Measurements from ENCODE around the gene SEMA4B.
"Not testable (repeated sequence)": the region's sequence is repeated elsewhere in the genome, so short reads cannot be mapped to it uniquely, and the experiment has no call there.

The SEMA4B gene

DNA sequence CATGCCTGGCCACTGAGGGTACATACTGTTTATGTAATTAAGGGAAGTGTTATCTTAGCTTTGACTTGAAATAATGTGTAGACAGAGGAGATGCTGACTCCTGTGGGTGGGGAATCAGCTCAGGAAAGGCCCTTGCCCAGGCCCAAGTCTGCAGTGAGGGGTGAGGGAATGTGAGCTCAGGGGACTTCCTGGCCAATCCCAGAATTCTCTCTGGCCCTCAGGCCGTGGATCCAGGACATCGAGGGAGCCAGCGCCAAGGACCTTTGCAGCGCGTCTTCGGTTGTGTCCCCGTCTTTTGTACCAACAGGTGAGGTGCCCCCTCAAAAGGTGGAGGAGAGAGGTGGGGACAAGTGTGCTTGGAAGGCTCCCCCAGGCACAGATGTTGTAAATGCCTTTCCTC, 26.2 kb downstream of the SEMA4B start:
- no peak for FAIRE-seq

DNA sequence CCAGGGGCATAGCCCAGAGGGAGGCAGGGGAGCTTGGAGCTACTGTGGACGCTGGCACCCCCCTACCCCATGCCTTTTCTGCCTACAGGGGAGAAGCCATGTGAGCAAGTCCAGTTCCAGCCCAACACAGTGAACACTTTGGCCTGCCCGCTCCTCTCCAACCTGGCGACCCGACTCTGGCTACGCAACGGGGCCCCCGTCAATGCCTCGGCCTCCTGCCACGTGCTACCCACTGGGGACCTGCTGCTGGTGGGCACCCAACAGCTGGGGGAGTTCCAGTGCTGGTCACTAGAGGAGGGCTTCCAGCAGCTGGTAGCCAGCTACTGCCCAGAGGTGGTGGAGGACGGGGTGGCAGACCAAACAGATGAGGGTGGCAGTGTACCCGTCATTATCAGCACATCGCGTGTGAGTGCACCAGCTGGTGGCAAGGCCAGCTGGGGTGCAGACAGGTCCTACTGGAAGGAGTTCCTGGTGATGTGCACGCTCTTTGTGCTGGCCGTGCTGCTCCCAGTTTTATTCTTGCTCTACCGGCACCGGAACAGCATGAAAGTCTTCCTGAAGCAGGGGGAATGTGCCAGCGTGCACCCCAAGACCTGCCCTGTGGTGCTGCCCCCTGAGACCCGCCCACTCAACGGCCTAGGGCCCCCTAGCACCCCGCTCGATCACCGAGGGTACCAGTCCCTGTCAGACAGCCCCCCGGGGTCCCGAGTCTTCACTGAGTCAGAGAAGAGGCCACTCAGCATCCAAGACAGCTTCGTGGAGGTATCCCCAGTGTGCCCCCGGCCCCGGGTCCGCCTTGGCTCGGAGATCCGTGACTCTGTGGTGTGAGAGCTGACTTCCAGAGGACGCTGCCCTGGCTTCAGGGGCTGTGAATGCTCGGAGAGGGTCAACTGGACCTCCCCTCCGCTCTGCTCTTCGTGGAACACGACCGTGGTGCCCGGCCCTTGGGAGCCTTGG, 27.0 kb downstream of the SEMA4B start:
- no peak for FAIRE-seq

DNA sequence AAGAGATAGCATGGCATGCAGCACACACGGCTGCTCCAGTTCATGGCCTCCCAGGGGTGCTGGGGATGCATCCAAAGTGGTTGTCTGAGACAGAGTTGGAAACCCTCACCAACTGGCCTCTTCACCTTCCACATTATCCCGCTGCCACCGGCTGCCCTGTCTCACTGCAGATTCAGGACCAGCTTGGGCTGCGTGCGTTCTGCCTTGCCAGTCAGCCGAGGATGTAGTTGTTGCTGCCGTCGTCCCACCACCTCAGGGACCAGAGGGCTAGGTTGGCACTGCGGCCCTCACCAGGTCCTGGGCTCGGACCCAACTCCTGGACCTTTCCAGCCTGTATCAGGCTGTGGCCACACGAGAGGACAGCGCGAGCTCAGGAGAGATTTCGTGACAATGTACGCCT, 27.8 kb downstream of the SEMA4B start:
- no peak for FAIRE-seq

DNA sequence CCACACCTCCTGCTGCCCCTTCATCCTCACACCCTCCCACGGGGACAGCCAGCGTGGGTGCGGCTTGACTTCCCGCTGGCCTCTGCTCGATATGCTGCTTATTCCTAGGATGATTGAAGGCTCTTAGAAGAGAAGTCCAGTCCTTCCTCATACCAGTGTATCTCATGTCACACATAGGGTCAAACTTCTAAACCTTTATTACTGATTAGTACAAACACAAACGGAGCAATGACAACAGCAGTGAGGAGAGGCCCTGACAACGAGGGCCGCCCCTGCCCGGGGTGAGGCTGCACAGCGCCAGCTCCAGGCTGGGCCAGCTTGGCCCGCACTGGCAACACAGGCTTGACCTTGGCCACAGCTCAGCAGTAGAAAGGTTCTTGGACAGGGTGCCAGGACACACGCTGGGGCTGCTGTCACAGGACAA, 29.0 kb downstream of the SEMA4B start:
- no peak for FAIRE-seq

DNA sequence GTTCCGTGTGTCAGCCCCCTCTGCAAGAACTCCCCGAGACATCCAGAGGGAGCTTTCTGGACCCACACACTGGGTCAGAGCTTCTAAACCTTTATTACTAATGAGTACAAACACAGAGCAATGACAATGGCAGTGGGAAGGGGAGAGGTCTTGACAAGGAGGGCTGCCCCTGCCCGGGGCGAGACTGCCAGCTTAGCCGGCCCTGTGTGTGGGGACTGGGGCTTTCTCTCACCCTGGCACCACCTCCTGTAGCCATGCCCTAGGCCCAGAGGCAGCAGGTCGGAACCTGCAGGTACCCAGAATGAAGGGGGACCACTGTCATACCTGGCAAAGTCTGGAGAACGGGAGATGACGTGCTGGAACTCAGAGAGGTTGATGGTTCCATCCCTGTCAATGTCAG, 29.5 kb downstream of the SEMA4B start:
- FAIRE-seq, result no peak

DNA sequence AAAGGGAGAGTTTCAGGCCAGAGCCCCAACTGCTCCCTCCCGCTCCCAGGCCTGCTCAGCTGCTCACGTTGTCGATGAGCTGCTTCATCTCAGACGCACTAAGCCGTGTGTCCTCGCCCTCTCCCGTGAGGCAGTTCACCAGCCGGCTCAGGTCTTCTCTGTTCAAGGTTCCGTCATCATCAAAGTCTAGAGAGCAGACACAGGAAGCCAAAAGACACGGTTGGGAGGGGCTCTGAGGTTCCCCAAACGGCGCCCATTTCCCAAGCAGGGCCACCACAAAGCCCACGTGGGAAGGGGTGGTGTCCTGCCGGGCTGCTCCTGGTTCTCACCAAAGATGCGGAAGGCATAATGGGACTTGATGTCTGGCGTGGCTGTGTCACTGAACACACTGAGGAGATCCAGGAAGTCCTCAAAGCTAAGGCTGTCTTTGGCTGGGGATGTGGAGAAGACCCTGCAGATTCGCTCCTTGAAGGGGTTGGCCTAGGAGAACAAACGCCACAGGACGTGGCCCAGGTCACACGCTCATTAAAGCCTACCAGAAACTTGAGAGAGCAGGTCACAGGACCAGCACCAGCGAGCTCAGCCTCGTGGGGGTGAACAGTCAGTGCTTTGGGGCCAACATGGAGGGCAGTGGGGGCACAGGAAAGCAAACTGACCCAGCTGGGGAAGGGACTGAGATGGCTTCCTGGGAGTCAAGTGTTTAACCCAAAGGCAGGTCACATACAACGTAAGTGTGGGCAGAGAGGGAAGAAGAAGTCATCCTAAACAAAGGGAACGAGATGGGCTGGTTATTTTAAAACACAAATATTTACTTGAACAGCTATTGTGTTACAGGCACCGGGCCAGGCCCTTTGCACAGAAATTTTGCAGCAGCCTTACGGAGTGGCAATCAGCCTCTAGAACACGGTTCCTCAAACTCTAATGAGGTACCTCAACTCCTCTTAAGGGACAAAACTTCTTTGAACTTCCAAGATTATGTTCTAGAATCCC, 30.2 kb downstream of the SEMA4B start:
- FAIRE-seq, result no peak

DNA sequence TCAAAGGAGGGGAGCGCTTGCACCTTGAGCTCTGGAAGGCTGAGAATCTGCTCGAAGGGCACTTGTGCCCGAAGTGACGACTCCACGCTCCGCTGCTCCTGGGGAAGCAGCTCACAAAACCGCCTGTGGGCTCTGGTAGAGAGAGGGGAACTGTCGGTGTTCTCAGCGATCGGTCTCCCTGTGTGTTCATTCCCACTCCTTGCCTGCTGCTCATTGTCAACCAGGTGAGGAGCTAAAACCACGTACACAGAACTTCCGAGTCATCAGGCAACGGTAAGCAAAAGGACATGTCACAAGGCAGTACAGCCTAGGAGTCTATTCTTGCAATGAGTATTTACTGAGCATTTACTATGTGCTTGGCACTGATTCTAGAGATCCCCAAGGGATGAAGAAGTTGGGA, 31.1 kb downstream of the SEMA4B start:
- no peak for FAIRE-seq

DNA sequence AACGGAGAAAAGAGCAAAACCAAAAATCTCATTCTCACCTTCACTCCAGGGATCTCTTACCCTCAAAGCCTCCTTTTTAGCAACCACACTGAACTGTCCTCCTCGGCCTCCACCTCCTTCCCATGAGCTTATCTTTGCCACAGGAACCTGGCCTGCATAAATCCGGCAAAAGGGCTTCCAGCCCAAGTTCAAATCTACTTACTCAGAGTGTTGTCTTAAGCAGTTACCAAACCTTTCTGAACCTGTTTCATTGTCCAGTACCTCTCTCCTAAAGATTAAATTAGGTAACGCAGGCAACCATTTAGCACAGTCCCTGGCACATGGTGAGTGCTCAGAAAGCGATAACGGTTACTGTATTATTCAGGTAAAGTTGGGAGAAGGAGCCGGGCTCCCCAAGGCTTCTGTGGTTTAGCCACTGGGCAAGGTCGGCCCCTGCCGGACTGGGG, 31.8 kb downstream of the SEMA4B start:
- FAIRE-seq, result no peak

DNA sequence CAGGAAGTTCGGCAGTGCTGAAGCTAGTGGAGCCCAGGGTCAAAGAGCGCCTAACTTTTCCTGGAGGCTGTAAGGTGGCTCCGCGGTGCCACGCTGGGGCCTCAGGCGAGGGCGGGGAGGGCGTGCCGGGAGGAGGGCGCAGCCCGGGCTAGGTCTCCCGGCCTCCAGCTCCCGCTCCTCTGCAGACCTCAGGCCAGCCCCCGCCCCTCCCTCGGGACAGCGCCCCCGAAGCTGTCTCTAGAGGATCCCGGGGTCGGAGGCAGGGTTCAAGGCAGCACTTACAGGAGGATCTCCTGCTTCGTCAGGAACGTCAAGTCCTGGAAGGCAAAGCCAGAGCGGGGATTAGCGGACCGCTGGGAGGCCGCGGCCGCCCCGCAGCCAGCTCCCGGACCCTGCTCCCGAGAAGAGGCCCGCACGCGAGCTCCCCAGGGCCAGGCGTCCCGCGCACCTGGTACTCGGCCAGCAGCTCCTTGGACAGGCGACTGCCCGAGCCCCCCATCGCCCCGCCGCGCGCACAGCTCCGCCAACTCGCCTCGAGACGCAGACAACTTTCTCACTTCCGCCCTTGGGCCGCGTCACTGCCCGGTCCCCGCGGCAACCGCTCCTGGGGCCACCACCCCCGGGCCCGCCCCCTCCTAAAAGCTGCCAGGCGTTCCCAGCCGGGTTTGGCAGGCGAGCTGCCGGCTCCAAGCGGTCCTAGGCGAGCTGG, 32.4 kb downstream of the SEMA4B start, which contains the start of gene CIB1:
Gene CIB1 (minus strand): TSS at position 555 of the 709 bp plus-strand sequence. CDS start 56 bp downstream, at position 499.
- FAIRE-seq, result no peak

DNA sequence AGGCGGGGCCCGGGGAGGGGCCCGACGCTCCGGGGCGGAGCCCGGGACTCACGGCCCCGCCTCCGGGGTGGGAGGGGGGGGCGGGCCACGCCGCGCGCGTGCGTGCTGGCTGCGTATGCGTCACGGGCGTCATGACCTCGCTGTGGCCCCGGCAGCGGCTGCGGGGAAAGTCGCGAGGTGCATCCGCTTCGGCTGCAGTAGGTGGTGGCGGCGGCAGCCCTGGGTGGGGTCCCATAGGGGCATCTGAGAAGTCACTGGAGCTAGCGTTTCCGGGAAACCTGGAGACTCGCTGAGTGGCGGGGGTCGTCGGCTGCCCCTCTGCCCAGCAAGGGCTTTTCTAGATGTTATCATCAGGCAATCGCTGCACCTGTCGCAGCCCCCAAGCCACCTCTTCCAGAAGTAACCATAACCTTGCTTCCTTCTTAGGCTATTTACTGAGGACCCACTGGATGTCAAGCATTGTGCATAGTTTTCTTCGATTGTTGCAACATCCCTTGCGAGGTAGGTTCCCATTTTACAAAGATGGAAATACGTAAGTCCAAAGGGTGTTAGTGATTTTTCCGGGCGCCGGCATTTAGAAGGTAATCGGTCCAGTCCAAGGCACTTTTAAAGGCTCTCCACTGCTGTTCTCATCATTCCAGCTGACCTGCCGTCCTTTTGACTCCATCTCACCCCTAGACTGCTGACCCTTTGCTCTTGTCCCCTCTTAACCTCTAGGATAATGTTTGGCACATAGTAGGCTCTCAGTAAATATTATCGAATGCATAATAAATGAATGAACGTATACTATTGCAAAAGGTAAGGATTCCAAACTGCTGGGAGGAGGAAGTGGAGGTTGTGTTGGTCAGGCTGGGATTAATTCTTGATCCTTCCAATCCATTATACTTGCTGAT, 33.2 kb downstream of the SEMA4B start, which contains the start of gene GDPGP1:
Gene GDPGP1 (plus strand): TSS at position 114 of the 893 bp plus-strand sequence. CDS start 6,700 bp downstream, outside the sequence.
- FAIRE-seq, result no peak

DNA sequence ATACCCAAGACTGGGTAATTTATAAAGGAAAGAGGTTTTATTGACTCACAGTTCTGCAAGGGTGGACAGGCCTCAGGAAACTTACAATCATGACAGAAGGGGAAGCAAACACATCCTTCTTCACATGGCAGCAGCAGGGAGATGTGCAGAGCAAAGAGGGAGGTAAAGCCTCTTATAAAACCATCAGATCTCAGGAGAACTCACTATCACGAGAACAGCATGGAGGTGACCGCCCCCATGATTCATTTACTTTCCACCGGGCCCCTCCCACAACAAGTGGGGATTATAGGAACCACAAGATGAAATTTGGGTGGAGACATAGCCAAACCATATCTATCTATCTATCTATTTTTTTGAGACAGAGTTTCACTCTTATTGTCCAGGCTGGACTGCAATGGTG, 38.2 kb downstream of the SEMA4B start:
- FAIRE-seq, result no peak

DNA sequence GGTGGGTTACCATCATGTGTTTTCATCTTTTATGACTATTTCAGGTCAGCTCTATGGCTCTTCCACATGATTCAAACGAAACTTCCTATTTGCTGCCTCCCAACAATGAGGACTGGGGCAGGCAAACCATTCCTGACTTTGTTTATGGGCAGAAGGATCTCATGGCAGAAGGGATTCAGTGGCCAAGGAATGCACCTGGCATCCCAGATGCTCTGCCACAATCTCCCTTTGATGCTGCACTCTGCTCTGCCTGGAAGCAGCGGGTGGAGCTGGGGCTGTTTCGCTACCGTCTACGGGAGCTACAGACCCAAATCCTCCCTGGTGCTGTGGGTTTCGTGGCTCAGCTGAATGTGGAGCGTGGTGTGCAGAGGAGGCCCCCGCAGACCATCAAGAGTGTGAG, 39.7 kb downstream of the SEMA4B start:
- FAIRE-seq, result no peak

DNA sequence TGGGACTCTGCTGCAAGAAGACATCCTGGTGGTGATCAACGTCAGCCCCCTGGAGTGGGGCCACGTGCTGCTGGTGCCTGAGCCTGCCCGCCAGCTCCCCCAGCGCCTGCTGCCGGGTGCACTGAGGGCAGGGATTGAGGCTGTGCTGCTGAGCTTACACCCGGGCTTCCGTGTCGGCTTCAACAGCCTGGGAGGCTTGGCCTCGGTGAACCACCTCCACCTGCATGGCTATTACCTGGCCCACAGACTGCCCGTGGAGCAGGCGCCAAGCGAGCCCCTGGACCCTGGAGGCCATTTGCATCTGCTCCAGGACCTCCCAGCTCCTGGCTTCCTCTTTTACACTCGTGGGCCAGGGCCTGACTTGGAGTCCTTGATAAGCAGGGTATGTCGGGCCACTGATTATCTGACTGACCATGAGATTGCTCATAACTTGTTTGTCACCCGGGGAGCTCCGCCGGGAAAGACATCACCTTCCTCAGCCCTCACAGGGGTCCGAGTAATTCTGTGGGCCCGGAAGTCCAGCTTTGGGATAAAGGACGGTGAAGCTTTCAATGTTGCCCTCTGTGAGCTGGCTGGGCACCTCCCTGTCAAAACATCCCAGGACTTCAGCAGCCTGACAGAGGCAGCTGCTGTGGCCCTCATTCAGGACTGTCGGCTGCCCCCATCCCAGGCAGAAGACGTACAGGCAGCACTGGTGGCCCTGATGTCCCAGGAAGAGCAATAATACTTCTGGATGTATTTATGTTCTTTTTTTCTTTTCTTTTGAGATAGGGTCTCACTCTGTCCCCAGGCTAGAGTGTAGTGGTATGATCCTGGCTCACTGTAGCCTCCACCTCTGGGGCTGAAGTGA, 40.4 kb downstream of the SEMA4B start:
- FAIRE-seq, result no peak

DNA sequence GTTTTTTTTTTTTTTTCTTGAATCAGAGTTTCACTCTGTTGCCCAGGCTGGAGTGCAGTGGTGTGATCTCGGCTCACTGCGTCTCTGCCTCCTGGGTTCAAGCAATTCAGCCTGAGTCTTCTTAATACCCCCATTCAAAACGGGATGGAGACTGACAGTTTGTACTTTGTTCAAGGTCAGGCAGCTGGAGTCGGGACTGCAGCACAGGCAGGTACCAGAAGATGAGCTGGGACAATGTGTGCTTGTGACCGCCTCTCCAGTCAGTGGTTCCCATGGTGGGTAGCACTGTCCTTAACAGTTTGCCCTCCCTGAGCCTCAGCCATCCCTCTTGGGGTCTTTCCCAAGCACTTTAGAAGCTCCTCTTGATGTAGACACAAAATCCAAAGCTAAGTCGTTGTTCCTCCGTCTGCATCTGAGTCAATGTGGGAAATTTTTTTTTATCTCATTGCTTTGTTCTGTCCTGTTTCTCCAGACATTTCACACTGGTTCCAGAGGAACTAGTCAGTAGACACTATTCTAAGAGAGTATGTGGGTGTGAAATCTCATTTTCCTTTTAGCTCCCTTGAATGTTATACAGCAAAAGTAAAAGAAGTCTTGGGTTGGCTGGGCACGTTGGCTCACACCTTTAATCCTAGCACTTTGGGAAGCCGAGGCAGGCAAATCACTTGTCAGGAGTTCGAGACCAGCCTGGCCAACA, 43.0 kb downstream of the SEMA4B start:
- FAIRE-seq, result no peak

DNA sequence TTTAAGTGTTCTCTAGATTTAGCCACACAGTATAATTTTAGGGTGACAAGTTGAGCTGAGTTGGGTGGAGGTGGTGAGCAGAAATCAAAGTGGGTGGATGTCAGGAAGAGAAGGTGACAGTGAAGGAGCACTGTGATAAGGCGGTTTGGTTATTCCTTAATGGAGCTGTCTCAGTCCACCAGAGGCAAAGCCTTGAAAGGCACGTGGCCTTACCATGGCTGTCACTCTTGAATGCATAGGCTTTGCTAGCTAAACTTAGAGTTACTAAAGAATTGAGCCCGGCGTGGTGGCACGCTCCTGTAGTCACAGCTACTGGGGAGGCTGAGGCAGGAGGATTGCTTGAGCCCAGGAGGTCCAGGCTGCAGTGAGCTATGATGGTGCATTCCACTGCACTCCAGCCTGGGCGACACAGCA, 47.7 kb downstream of the SEMA4B start:
- no peak for FAIRE-seq

DNA sequence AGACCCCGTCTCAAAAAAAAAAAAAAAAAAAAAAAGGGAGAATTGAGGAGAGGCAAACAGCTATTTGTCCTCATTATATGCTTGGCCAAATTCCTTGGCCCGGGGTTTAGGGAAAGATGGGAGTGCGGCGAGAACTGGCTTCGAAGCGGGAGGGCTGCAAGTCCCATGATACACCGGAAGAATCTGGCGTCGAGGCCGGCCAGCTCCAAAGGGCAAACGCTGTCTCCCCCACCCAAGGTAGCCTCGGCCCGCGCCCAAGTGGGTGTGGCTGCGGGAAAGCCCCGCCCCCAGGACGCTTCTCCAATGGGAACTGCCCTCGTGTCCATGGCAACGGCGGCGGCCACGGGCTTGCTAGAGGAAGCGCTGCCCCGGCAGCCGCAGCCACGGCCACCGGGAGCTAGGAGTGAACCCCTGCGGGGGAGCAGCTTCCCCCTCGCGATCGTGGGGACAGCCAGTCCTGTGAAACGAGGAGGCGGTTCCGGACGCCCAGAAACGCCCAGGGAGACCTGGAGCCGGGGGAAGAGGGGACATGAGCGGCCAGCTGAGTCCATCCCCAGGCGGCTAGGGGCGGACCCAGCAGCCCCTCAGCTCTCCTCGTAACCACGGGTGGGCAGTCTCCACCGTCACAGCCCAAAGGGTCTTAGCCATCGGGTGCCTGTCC, 48.2 kb downstream of the SEMA4B start, which contains the start of gene TTLL13:
Gene TTLL13 (plus strand): TSS at position 354 of the 661 bp plus-strand sequence. CDS start 1,075 bp downstream, outside the sequence.
- no peak for FAIRE-seq

DNA sequence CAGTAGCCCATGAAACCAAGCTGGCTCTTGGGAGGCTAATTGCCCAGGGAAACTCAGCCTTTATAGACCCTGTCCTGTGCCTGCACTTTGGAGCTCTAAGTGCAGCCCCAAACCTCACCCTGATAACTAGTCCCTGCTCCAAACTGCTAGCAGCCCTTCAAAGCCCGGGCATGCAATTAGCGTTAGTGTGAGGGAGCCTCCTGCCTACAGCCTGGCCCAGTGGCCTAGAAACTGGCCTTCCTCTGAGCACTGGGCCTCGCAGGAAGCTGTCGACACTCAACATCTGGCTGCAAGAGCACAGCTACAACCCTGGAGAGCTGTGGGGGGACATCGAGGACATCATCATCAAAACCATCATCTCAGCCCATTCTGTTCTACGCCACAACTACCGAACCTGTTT, 56.6 kb downstream of the SEMA4B start:
- FAIRE-seq, result no peak

DNA sequence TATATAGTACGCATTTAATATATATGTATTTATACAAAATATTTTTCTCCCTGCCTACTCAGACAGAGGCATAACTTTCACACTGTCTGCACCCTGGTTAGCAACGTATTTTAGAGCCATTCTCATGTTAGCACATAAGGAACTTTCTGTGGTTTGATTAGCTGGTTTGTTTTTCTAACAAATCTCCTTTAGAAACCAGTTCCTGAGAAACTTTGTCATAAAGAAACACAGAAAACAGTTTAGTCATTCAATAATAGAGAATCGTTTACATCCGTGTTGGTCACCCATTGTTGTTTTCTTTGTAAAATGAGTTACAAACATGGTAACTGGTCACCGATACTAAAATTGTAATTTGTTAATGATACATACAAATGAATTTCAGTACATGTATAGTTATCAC, 58.4 kb downstream of the SEMA4B start:
- no peak for FAIRE-seq

DNA sequence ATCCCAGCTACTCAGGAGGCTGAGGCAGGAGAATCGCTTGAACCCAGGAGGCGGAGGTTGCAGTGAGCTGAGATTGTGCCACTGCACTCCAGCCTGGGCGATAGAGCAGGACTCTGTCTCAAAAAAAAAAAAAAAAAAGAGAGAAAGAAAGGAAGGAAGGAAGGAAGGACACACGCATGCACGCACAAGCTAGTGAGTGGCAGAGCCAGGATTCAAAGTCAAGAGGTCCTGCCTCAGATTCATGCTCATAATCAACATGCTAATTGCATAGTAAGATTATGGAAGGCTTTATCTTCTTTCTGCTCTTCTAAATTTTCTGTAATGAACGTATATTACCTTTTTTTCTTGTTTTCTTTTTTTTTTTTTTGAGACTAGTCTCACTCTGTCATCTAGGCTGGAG, 59.6 kb downstream of the SEMA4B start:
- not testable (repeated sequence) for FAIRE-seq
